Measurements from ENCODE around the gene KLHL29. TPM values are rescaled to one million over a fixed set of nuclear protein-coding genes. Genes with fewer than 3 reads are reported as not detected.

KLHL29 gene
- total and polyA plus RNA-seq, 2 of the 13 experiments (the other 11 are each of a cell fraction or from before 2014, with no cell fraction given): 0.01 TPM; not detected in 1

- Histone ChIP-seq H3K9ac (ENCODE audit: insufficient read depth, low read depth, low read length) (no peak overlapping the region), H3K4me1 (ENCODE audit: insufficient read depth, low read length) (peaks cover 3% of the 10 kb centered on the region), H3K27me3 (ENCODE audit: control insufficient read depth in 1 of 2, insufficient read depth in 2 of 2, low read length in 2 of 2) (peaks cover 16 to 48% of the 10 kb centered on the region in 2 experiments), H3K4me3 (replicated peaks in 1 of 3; ENCODE audit: insufficient read depth in 1 of 3, low read depth in 2 of 3, low read length in 3 of 3) (no peak overlapping the region), H3K9me3 (ENCODE audit: low read length) (no peaks in the 10 kb centered on the region), H3K27ac (ENCODE audit: extremely low read length, insufficient read depth, low read length) (no peak overlapping the region), H3K36me3 (replicated peaks in 1 of 2; ENCODE audit: control insufficient read depth in 1 of 2, insufficient read depth in 2 of 2, low read length in 2 of 2) (no peaks in the 10 kb centered on the region), H2AFZ (ENCODE audit: low read length) (no peak overlapping the region), H3K4me2 (ENCODE audit: low read depth, low read length) (no peak overlapping the region), H3K79me2 (ENCODE audit: insufficient read depth, low read length) (no peaks in the 10 kb centered on the region), H4K20me1 (ENCODE audit: insufficient read depth, low read length) (no peaks in the 10 kb centered on the region)
- POLR2A ChIA-PET: no interaction called here
- CTCF ChIA-PET (ENCODE audit: low intra/inter-chr PET ratio, low total read pairs): no interaction called here
- DNase-seq (ENCODE audit: low spot score) (no peak), FAIRE-seq (no peak), ATAC-seq (no peak)
- no TSS peak for BruUV-seq (replicated peaks)
- intact Hi-C loops (cut with micrococcal nuclease; ENCODE audit: unreplicated experiment) (no loop called here), in situ Hi-C loops (cut with HindIII; ENCODE audit: extremely low pct_ligation_motif_present, low pct_unique_long_range_greater_than_20kb) (no loop called here)
- WGBS (ENCODE audit: low lambda C conversion rate): 35% methylated on average over 7 of the region's 7 CpGs
- TF ChIP-seq RFXANK (CRISPR knock-in tag; IDR thresholded peaks at IDR 0.05): no peak
- TF ChIP-seq MED1 (CRISPR knock-in tag; IDR thresholded peaks at IDR 0.05): no peak
- no peak for TF ChIP-seq NFYC (CRISPR knock-in tag; IDR thresholded peaks at IDR 0.05)
- TF ChIP-seq ZFAT (CRISPR knock-in tag; conservative IDR thresholded peaks at IDR 0.05): no peak
- TF ChIP-seq, protein P1, sequence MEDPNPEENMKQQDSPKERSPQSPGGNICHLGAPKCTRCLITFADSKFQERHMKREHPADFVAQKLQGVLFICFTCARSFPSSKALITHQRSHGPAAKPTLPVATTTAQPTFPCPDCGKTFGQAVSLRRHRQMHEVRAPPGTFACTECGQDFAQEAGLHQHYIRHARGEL (CRISPR knock-in tag; IDR thresholded peaks at IDR 0.05): no peak
- TF ChIP-seq EED (CRISPR knock-in tag; IDR thresholded peaks at IDR 0.05): no peak
- TF ChIP-seq REXO4 (CRISPR knock-in tag; IDR thresholded peaks at IDR 0.05; ENCODE audit: borderline replicate concordance): no peak
- TF ChIP-seq, protein P2, sequence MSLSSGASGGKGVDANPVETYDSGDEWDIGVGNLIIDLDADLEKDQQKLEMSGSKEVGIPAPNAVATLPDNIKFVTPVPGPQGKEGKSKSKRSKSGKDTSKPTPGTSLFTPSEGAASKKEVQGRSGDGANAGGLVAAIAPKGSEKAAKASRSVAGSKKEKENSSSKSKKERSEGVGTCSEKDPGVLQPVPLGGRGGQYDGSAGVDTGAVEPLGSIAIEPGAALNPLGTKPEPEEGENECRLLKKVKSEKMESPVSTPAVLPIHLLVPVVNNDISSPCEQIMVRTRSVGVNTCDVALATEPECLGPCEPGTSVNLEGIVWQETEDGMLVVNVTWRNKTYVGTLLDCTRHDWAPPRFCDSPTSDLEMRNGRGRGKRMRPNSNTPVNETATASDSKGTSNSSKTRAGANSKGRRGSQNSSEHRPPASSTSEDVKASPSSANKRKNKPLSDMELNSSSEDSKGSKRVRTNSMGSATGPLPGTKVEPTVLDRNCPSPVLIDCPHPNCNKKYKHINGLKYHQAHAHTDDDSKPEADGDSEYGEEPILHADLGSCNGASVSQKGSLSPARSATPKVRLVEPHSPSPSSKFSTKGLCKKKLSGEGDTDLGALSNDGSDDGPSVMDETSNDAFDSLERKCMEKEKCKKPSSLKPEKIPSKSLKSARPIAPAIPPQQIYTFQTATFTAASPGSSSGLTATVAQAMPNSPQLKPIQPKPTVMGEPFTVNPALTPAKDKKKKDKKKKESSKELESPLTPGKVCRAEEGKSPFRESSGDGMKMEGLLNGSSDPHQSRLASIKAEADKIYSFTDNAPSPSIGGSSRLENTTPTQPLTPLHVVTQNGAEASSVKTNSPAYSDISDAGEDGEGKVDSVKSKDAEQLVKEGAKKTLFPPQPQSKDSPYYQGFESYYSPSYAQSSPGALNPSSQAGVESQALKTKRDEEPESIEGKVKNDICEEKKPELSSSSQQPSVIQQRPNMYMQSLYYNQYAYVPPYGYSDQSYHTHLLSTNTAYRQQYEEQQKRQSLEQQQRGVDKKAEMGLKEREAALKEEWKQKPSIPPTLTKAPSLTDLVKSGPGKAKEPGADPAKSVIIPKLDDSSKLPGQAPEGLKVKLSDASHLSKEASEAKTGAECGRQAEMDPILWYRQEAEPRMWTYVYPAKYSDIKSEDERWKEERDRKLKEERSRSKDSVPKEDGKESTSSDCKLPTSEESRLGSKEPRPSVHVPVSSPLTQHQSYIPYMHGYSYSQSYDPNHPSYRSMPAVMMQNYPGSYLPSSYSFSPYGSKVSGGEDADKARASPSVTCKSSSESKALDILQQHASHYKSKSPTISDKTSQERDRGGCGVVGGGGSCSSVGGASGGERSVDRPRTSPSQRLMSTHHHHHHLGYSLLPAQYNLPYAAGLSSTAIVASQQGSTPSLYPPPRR (CRISPR knock-in tag; IDR thresholded peaks at IDR 0.05; ENCODE audit: borderline replicate concordance): no peak
- TF ChIP-seq ZNF318 (CRISPR knock-in tag; IDR thresholded peaks at IDR 0.05): no peak
- no peak for TF ChIP-seq SOX5 (CRISPR knock-in tag; IDR thresholded peaks at IDR 0.05; ENCODE audit: borderline replicate concordance)
- TF ChIP-seq KDM2A (CRISPR knock-in tag; IDR thresholded peaks at IDR 0.05; ENCODE audit: borderline replicate concordance, low read depth): no peak
- no peak for TF ChIP-seq ZNF570 (CRISPR knock-in tag; IDR thresholded peaks at IDR 0.05; ENCODE audit: borderline replicate concordance)
- no peak for TF ChIP-seq KLF15 (CRISPR knock-in tag; IDR thresholded peaks at IDR 0.05; ENCODE audit: borderline replicate concordance)
Observed at GRCh38 chr2:23497063-23497462, 112.1 kb downstream of the KLHL29 start.

All from HepG2 (cell line).